ENCODE data around the gene FCHO1. TPM values are rescaled to one million over a fixed set of nuclear protein-coding genes. Genes with fewer than 3 reads are reported as not detected.

Gene FCHO1
- total and polyA plus RNA-seq, 3 donors from 2014 or later = 9.8 to 15.6 (median 12.8) TPM

DNA sequence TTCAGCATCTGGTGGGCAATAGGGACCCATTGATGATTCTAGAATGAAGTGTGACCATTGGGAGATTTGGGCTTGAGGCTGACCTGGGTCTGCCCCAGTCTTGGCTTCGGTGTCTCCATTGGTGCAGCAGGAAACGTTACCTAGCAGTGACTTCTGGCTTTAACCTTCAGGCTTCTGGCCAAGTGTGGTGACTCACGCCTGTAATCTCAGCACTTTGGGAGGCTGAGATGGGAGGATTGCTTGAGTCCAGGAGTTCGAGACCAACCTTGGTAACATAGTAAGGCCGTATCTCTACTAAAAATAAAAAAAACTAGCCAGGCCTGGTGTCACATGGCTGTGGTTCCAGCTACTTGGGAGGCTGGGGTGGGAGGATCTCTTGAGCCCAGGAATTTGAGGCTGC is 7.2 kb downstream of the FCHO1 start:
- TF ChIP-seq, protein P1, sequence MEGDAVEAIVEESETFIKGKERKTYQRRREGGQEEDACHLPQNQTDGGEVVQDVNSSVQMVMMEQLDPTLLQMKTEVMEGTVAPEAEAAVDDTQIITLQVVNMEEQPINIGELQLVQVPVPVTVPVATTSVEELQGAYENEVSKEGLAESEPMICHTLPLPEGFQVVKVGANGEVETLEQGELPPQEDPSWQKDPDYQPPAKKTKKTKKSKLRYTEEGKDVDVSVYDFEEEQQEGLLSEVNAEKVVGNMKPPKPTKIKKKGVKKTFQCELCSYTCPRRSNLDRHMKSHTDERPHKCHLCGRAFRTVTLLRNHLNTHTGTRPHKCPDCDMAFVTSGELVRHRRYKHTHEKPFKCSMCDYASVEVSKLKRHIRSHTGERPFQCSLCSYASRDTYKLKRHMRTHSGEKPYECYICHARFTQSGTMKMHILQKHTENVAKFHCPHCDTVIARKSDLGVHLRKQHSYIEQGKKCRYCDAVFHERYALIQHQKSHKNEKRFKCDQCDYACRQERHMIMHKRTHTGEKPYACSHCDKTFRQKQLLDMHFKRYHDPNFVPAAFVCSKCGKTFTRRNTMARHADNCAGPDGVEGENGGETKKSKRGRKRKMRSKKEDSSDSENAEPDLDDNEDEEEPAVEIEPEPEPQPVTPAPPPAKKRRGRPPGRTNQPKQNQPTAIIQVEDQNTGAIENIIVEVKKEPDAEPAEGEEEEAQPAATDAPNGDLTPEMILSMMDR (IDR thresholded peaks at IDR 0.05) = no peak
- TF ChIP-seq POLR2A (IDR thresholded peaks at IDR 0.05) = no peak
- DNase-seq = no peak
- Histone ChIP-seq H3K36me3 (ENCODE audit: low read depth, missing control alignments) (no peaks in the 10 kb centered on the region), H3K4me3 (no peak overlapping the region), H3K9me3 (no peaks in the 10 kb centered on the region), H3K4me1 (peaks cover 8% of the 10 kb centered on the region), H3K27ac (no peak overlapping the region), H3K27me3 (no peaks in the 10 kb centered on the region)
- intact Hi-C loops (cut with DNase I; ENCODE audit: low total_unique reads) = no loop called here
- 61 to 77% methylated on average over 5 of the region's 5 CpGs for WGBS, 2 donors

DNA sequence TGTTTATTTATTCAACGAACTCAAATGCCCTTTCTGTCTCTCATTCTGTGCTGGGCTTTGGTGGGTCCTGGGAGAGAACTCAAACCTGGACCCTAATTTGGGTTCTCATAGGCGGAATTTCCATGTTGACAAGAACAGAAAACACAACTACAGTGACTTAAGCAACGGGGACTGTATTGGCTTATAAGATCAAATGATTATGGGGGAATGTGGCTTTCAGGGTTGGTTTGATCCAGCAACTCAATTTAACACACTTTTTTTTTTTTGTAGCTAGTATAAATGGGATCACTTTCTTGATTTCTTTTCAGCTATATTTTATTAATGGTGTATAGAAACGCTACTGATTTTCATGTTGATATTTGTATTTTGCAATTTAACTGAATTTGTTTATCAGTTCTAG is 9.9 kb downstream of the FCHO1 start:
- 77 to 85% methylated on average over 4 of the region's 4 CpGs for WGBS, 2 donors
- no peak for DNase-seq
- Histone ChIP-seq H3K27me3 (no peaks in the 10 kb centered on the region), H3K9me3 (no peaks in the 10 kb centered on the region), H3K4me1 (peaks cover 2% of the 10 kb centered on the region), H3K27ac (no peak overlapping the region), H3K4me3 (no peak overlapping the region), H3K36me3 (ENCODE audit: low read depth, missing control alignments) (no peaks in the 10 kb centered on the region)
- TF ChIP-seq, protein P1 (IDR thresholded peaks at IDR 0.05) = no peak
- TF ChIP-seq POLR2A (IDR thresholded peaks at IDR 0.05) = no peak
- intact Hi-C loops (cut with DNase I; ENCODE audit: low total_unique reads) = no loop called here

DNA sequence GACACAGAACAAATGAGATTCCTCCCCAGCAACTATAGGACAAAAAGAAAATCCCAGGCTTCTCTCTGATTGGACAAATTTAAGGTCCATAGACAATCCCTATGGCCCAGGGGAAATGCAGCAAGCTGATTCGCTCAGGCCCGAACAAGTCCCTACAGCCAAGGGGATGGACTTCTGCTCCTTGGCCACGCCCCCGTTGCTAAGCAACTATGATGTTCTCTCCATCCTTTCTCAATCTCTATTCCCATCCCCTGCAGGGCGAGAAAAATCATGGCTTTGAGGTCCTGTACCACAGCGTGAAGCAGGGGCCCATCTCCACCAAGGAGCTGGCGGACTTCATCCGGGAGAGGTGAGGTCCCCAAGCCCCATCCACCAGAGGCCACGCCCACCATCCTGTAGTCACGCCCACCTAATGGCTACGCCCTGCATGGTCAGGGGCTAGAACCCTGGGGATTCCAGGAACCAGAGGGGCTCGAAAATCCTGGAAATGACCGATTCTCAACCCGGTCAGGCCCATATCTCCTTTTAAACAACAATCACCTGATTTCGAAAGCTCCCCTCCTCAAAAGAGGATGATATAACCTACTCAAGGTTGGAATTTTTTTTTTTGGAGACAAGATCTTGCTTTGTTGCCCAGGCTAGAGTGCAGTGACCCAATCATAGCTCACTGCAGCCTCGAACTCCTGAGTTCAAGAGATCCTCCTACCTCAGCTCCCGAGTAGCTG is 11.4 kb downstream of the FCHO1 start:
- H3K36me3 ChIP-seq (ENCODE audit: low read depth, missing control alignments) = no peaks in the 10 kb centered on the region
- H3K27me3 ChIP-seq = no peaks in the 10 kb centered on the region
- peaks cover 7% of the 10 kb centered on the region for H3K4me1 ChIP-seq
- TF ChIP-seq POLR2A (IDR thresholded peaks at IDR 0.05) = no peak
- TF ChIP-seq, protein P1 (IDR thresholded peaks at IDR 0.05) = no peak
- intact Hi-C loops (cut with DNase I; ENCODE audit: low total_unique reads) = no loop called here
- H3K27ac ChIP-seq = no peak overlapping the region
- H3K9me3 ChIP-seq = no peaks in the 10 kb centered on the region
- no peak overlapping the region for H3K4me3 ChIP-seq
- peak; percentile 82 for DNase-seq
- 43 to 56% methylated on average over 17 of the region's 17 CpGs for WGBS, 2 donors

DNA sequence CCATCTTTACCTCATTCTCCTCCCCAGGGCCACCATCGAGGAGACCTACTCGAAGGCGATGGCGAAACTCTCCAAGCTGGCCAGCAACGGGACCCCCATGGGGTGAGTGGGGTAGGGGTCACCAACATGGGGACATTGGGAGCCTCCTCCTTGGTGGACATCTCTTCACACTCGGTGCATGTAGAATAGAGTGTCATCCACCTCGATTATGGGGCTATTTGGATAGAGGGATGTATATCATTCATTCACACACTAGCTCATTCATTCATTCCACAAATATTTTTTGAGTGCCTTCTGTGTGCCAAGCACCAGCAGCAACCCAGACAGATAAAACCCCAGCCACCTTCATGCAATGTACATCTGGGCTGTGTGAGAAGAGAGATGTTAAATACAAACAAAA is 13.1 kb downstream of the FCHO1 start:
- Histone ChIP-seq H3K9me3 (no peaks in the 10 kb centered on the region), H3K4me1 (peaks cover 7% of the 10 kb centered on the region), H3K27ac (no peak overlapping the region), H3K27me3 (no peaks in the 10 kb centered on the region), H3K36me3 (ENCODE audit: low read depth, missing control alignments) (no peaks in the 10 kb centered on the region), H3K4me3 (no peak overlapping the region)
- intact Hi-C loops (cut with DNase I; ENCODE audit: low total_unique reads) = no loop called here
- DNase-seq = no peak
- TF ChIP-seq POLR2A (IDR thresholded peaks at IDR 0.05) = no peak
- TF ChIP-seq, protein P1 (IDR thresholded peaks at IDR 0.05) = no peak
- 91 to 92% methylated on average over 7 of the region's 7 CpGs for WGBS, 2 donors

DNA sequence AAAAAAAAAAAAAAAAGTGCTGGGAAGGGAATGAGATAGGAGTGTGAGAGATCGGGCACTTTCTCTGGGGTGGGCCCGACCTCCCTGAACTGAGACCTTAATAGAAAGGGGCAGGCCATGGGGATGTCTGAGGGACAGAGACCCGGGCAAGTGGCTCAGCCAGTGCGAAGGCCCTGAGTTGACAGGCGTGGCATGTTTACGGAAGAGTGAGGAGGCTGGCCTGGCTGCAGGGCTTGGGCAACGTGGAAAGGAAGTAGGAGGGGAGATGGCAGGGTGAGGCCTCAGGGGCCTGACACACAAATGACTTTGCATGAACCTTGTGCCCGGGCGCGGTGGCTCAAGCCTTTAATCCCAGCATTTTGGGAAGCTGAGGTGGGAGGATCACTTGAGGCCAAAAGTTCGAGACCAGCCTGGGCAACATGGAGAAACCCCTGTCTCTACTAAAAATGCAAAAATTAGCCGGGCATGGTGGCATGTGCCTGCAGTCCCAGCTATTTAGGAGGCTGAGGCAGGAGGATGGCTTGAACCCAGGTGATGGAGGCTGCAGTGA is 13.9 kb downstream of the FCHO1 start:
- H3K27me3 ChIP-seq = no peaks in the 10 kb centered on the region
- H3K36me3 ChIP-seq (ENCODE audit: low read depth, missing control alignments) = no peaks in the 10 kb centered on the region
- 80 to 84% methylated on average over 12 of the region's 12 CpGs for WGBS, 2 donors
- intact Hi-C loops (cut with DNase I; ENCODE audit: low total_unique reads) = no loop called here
- no peak overlapping the region for H3K27ac ChIP-seq
- H3K9me3 ChIP-seq = no peaks in the 10 kb centered on the region
- TF ChIP-seq, protein P1 (IDR thresholded peaks at IDR 0.05) = no peak
- TF ChIP-seq POLR2A (IDR thresholded peaks at IDR 0.05) = no peak
- H3K4me1 ChIP-seq = peaks cover 7% of the 10 kb centered on the region
- H3K4me3 ChIP-seq = no peak overlapping the region
- DNase-seq = peak; percentile 43

Measured in testis (tissue), 3 donors.